Fibroblast of lung (primary cell): Measurements from ENCODE around the gene AKAP6.

Experiments used
- EZH2 ChIP-seq: IDR thresholded peaks from 2 replicates; pipeline ENCODE4 v1.5.1; 2012; ENCODE audit warnings: low read length, control low read depth, mild to moderate bottlenecking; ENCODE audit errors: missing control alignments
- TF ChIP-seq, protein P1 (sequence below), 2 donors: IDR thresholded peaks in 1 of 2; conservative IDR thresholded peaks in 1 of 2; 1 replicate in 1 of 2; 2 replicates in 1 of 2; pipeline ENCODE4 v1.5.1; 2011 to 2012; ENCODE audit warnings: low read length in 2 of 2, control low read depth in 1 of 2, inconsistent platforms in 1 of 2, low read depth in 1 of 2, mild to moderate bottlenecking in 1 of 2

DNA sequence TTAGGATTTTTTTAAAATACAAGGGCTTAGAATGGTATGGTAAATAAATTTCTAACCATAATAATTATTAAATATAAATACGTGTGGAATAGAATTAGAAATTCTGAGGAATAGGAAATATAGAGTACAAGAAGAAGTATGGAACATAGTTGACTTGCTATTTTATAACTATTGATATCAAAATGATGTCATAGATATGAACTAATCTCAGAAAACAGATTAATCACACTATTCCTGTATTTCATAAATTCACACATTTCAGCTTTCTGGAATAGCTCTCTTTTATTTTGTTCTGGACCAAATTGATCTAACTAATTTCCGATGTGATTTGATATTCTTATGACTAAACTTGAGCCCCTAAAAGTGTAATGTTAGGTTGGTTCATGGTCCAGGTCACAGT lies 372.4 kb downstream of the AKAP6 start:
- TF ChIP-seq, protein P1, sequence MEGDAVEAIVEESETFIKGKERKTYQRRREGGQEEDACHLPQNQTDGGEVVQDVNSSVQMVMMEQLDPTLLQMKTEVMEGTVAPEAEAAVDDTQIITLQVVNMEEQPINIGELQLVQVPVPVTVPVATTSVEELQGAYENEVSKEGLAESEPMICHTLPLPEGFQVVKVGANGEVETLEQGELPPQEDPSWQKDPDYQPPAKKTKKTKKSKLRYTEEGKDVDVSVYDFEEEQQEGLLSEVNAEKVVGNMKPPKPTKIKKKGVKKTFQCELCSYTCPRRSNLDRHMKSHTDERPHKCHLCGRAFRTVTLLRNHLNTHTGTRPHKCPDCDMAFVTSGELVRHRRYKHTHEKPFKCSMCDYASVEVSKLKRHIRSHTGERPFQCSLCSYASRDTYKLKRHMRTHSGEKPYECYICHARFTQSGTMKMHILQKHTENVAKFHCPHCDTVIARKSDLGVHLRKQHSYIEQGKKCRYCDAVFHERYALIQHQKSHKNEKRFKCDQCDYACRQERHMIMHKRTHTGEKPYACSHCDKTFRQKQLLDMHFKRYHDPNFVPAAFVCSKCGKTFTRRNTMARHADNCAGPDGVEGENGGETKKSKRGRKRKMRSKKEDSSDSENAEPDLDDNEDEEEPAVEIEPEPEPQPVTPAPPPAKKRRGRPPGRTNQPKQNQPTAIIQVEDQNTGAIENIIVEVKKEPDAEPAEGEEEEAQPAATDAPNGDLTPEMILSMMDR (conservative IDR thresholded peaks at IDR 0.05 in 1 of 2, IDR thresholded peaks at IDR 0.05 in 1 of 2; ENCODE audit: low read depth in 1 of 2, low read length in 2 of 2), result no peak
- TF ChIP-seq EZH2, result no peak
